ENCODE measurements around the gene TENM3. TPM values are rescaled to one million over a fixed set of nuclear protein-coding genes. Genes with fewer than 3 reads are reported as not detected.

The TENM3 gene
- total and polyA plus RNA-seq, 2 experiments from 2014 or later, result 16.1 to 70.9 TPM

- H3K9me3 ChIP-seq (ENCODE audit: low read depth), result no peaks in the 10 kb centered on the region
- DNase-seq (ENCODE audit: low spot score), result no peak
- no peak overlapping the region for H3K27ac ChIP-seq
- no peaks in the 10 kb centered on the region for H4K20me1 ChIP-seq (ENCODE audit: insufficient read depth, poor library complexity, severe bottlenecking)
- H3K4me3 ChIP-seq, result no peak overlapping the region
- no peaks in the 10 kb centered on the region for H3K4me1 ChIP-seq (ENCODE audit: insufficient read depth)
- H3K79me2 ChIP-seq, result no peaks in the 10 kb centered on the region
- WGBS (ENCODE audit: low lambda C conversion rate, missing lambda C conversion rate), result 94% methylated on average over 8 of the region's 8 CpGs
- H3K4me2 ChIP-seq, result no peak overlapping the region
- H3K9me2 ChIP-seq (replicated peaks; ENCODE audit: insufficient read depth), result no peaks in the 10 kb centered on the region
- TF ChIP-seq CTCF (IDR thresholded peaks at IDR 0.05; ENCODE audit: poor library complexity) (no peak), EZH2 (IDR thresholded peaks at IDR 0.05; ENCODE audit: borderline replicate concordance) (no peak), EZH2phosphoT487 (IDR thresholded peaks at IDR 0.05; ENCODE audit: low read depth, severe bottlenecking, unreplicated experiment) (no peak)
- H2AFZ ChIP-seq, result no peak overlapping the region
- no peaks in the 10 kb centered on the region for H3K36me3 ChIP-seq (replicated peaks; ENCODE audit: insufficient read depth, low read depth)
- no peaks in the 10 kb centered on the region for H3K27me3 ChIP-seq
Measured at GRCh38 chr4:182748283-182748682, 505.1 kb downstream of the TENM3 start.

- H3K27me3 ChIP-seq, result no peaks in the 10 kb centered on the region
- no peaks in the 10 kb centered on the region for H3K4me1 ChIP-seq (ENCODE audit: insufficient read depth)
- H3K36me3 ChIP-seq (replicated peaks; ENCODE audit: insufficient read depth, low read depth), result no peaks in the 10 kb centered on the region
- 95% methylated on average over 2 of the region's 2 CpGs for WGBS (ENCODE audit: low lambda C conversion rate, missing lambda C conversion rate)
- H3K27ac ChIP-seq, result no peak overlapping the region
- H3K4me2 ChIP-seq, result no peak overlapping the region
- H4K20me1 ChIP-seq (ENCODE audit: insufficient read depth, poor library complexity, severe bottlenecking), result no peaks in the 10 kb centered on the region
- H3K9me3 ChIP-seq (ENCODE audit: low read depth), result no peaks in the 10 kb centered on the region
- H3K4me3 ChIP-seq, result no peak overlapping the region
- no peaks in the 10 kb centered on the region for H3K79me2 ChIP-seq
- H2AFZ ChIP-seq, result no peak overlapping the region
- TF ChIP-seq CTCF (IDR thresholded peaks at IDR 0.05; ENCODE audit: poor library complexity), result no peak
- TF ChIP-seq EZH2 (IDR thresholded peaks at IDR 0.05; ENCODE audit: borderline replicate concordance), result no peak
- TF ChIP-seq EZH2phosphoT487 (IDR thresholded peaks at IDR 0.05; ENCODE audit: low read depth, severe bottlenecking, unreplicated experiment), result no peak
- H3K9me2 ChIP-seq (replicated peaks; ENCODE audit: insufficient read depth), result no peaks in the 10 kb centered on the region
- DNase-seq (ENCODE audit: low spot score), result no peak
Measured at GRCh38 chr4:182748949-182749348, 505.7 kb downstream of the TENM3 start.

- no peaks in the 10 kb centered on the region for H3K9me3 ChIP-seq (ENCODE audit: low read depth)
- H4K20me1 ChIP-seq (ENCODE audit: insufficient read depth, poor library complexity, severe bottlenecking), result no peaks in the 10 kb centered on the region
- H3K4me2 ChIP-seq, result no peak overlapping the region
- no peaks in the 10 kb centered on the region for H3K9me2 ChIP-seq (replicated peaks; ENCODE audit: insufficient read depth)
- no peaks in the 10 kb centered on the region for H3K79me2 ChIP-seq
- TF ChIP-seq CTCF (IDR thresholded peaks at IDR 0.05; ENCODE audit: poor library complexity) (no peak), EZH2 (IDR thresholded peaks at IDR 0.05; ENCODE audit: borderline replicate concordance) (no peak), EZH2phosphoT487 (IDR thresholded peaks at IDR 0.05; ENCODE audit: low read depth, severe bottlenecking, unreplicated experiment) (no peak)
- H3K4me1 ChIP-seq (ENCODE audit: insufficient read depth), result no peaks in the 10 kb centered on the region
- H3K27ac ChIP-seq, result no peak overlapping the region
- H3K27me3 ChIP-seq, result no peaks in the 10 kb centered on the region
- H3K36me3 ChIP-seq (replicated peaks; ENCODE audit: insufficient read depth, low read depth), result no peaks in the 10 kb centered on the region
- DNase-seq (ENCODE audit: low spot score), result no peak
- 95% methylated on average over 1 of the region's 1 CpG for WGBS (ENCODE audit: low lambda C conversion rate, missing lambda C conversion rate)
- H3K4me3 ChIP-seq, result no peak overlapping the region
- no peak overlapping the region for H2AFZ ChIP-seq
Measured at GRCh38 chr4:182749667-182750167, 506.5 kb downstream of the TENM3 start.

All from hepatocyte (in vitro differentiated cells).